Mucosa of gallbladder (tissue), 1 donor: ENCODE data around the gene DMBX1. TPM values are rescaled to one million over a fixed set of nuclear protein-coding genes. Genes with fewer than 3 reads are reported as not detected.

Experiments
- total RNA-seq: library from RNA; stranded (reverse); gene quantifications from one replicate; pipeline ENCODE4 v1.2.1, GENCODE V29; 2021
- donor health status: DM: no; HTN: no; CAD: no.

DMBX1 gene
- total RNA-seq, 1 donor from 2014 or later = not detected

Other genes with a start within 250 kb of the DMBX1 start
- gene RAD54L, start 242.1 kb upstream of the DMBX1 start, total RNA-seq = 0.81 TPM
- gene LRRC41, start 186.2 kb upstream of the DMBX1 start, total RNA-seq = 72.5 TPM
- gene UQCRH, start 186.1 kb upstream of the DMBX1 start, total RNA-seq = 240 TPM
- gene NSUN4, start 149.0 kb upstream of the DMBX1 start, total RNA-seq = 26.3 TPM
- 48.1 TPM for gene FAAH, start 95.5 kb upstream of the DMBX1 start, total RNA-seq
- gene KNCN, start 61.8 kb downstream of the DMBX1 start, total RNA-seq = not detected
- 36.5 TPM for gene MKNK1, start 114.4 kb downstream of the DMBX1 start, total RNA-seq
- 12.8 TPM for gene MOB3C, start 127.0 kb downstream of the DMBX1 start, total RNA-seq
- 60.5 TPM for gene ATPAF1, start 178.5 kb downstream of the DMBX1 start, total RNA-seq
- 0.35 TPM for gene TEX38, start 182.0 kb downstream of the DMBX1 start, total RNA-seq
- gene EFCAB14, start 229.3 kb downstream of the DMBX1 start, total RNA-seq = 128 TPM